ENCODE measurements around the gene PRDX5. TPM values are rescaled to one million over a fixed set of nuclear protein-coding genes. Genes with fewer than 3 reads are reported as not detected.

The PRDX5 gene
- total and polyA plus RNA-seq, 2 experiments from 2014 or later: 212 to 312 TPM

- H3K36me3 ChIP-seq (ENCODE audit: insufficient read depth): no peaks in the 10 kb centered on the region
- peaks cover 25% of the 10 kb centered on the region for H3F3A ChIP-seq (replicated peaks; ENCODE audit: low read depth)
- H3K27ac Mint-ChIP-seq: no peak within 1 kb of the TSS
- peaks cover 82% of the 10 kb centered on the region for H3K27me3 Mint-ChIP-seq (ENCODE audit: insufficient read depth, low read depth, poor library complexity)
- peaks cover 12% of the 10 kb centered on the region; the same call in 1 of the 2 replicates for H3K4me1 ChIP-seq (ENCODE audit: insufficient read depth)
- TF ChIP-seq EZH2 (IDR thresholded peaks at IDR 0.05; ENCODE audit: low read depth, unreplicated experiment): peak; percentile 40
- TF ChIP-seq CTCF (conservative IDR thresholded peaks at IDR 0.05; ENCODE audit: low read depth in 2 of 2): no peak
- H4K20me1 ChIP-seq (replicated peaks; ENCODE audit: insufficient read depth): peaks cover 16% of the 10 kb centered on the region; the same call in 1 of the 2 replicates
- DNase-seq (ENCODE audit: low spot score) (peak; percentile 81), ATAC-seq (peak; percentile 14)
- no peaks in the 10 kb centered on the region for H3K36me3 Mint-ChIP-seq (ENCODE audit: low read depth)
- H3K27me3 ChIP-seq (ENCODE audit: insufficient read depth): peaks cover 83% of the 10 kb centered on the region
- H3K4me3 Mint-ChIP-seq: peak within 1 kb of the TSS; percentile 73
- H3K4me2 ChIP-seq: peak within 1 kb of the TSS; percentile 81
- no peaks in the 10 kb centered on the region for H3K79me2 ChIP-seq (replicated peaks; ENCODE audit: insufficient read depth)
- peaks cover 19% of the 10 kb centered on the region for H3K4me1 Mint-ChIP-seq
- H2AFZ ChIP-seq: peak within 1 kb of the TSS; percentile 97
- H3K9me3 Mint-ChIP-seq: no peaks in the 10 kb centered on the region; the same call in 2 of the 3 replicates
- H3K9me2 ChIP-seq (ENCODE audit: insufficient read depth): no peaks in the 10 kb centered on the region
- no peak within 1 kb of the TSS for H3K27ac ChIP-seq (ENCODE audit: low read depth)
- H3K4me3 ChIP-seq: peak within 1 kb of the TSS; percentile 56
Measured at GRCh38 chr11:64299847-64300648, 17.9 kb upstream of the PRDX5 start, which contains the start of gene CATSPERZ. Gene CATSPERZ, plus strand, starts transcription at chr11:64300358. Its CDS starts 53 bp downstream, at chr11:64300411.

- Mint-ChIP-seq H3K36me3 (ENCODE audit: low read depth) (peaks cover 6% of the 10 kb centered on the region; the same call in 2 of the 3 replicates), H3K4me3 (peak overlapping the region; percentile 90; the same call in 1 of the 3 replicates), H3K27ac (no peak overlapping the region), H3K27me3 (ENCODE audit: insufficient read depth, low read depth, poor library complexity) (peaks cover 55% of the 10 kb centered on the region), H3K9me3 (no peaks in the 10 kb centered on the region; the same call in 2 of the 3 replicates), H3K4me1 (peaks cover 17% of the 10 kb centered on the region)
- Histone ChIP-seq H3K27ac (ENCODE audit: low read depth) (no peak overlapping the region), H3F3A (replicated peaks; ENCODE audit: low read depth) (peaks cover 15% of the 10 kb centered on the region), H3K4me1 (ENCODE audit: insufficient read depth) (peaks cover 13% of the 10 kb centered on the region; the same call in 1 of the 2 replicates), H3K4me2 (peak overlapping the region; percentile 96), H3K27me3 (ENCODE audit: insufficient read depth) (peaks cover 50% of the 10 kb centered on the region), H3K4me3 (peak overlapping the region; percentile 80; the same call in 1 of the 2 replicates), H2AFZ (no peak overlapping the region), H3K79me2 (replicated peaks; ENCODE audit: insufficient read depth) (peaks cover 18% of the 10 kb centered on the region), H4K20me1 (replicated peaks; ENCODE audit: insufficient read depth) (peaks cover 3% of the 10 kb centered on the region; the same call in 1 of the 2 replicates), H3K36me3 (ENCODE audit: insufficient read depth) (no peaks in the 10 kb centered on the region), H3K9me2 (ENCODE audit: insufficient read depth) (no peaks in the 10 kb centered on the region)
- TF ChIP-seq STAT1 (IDR thresholded peaks at IDR 0.05; ENCODE audit: unreplicated experiment) (no peak), ZNF462 (CRISPR knock-in tag; IDR thresholded peaks at IDR 0.05) (no peak), POLR2AphosphoS5 (IDR thresholded peaks at IDR 0.05; ENCODE audit: low read depth) (no peak), EZH2 (IDR thresholded peaks at IDR 0.05; ENCODE audit: low read depth, unreplicated experiment) (no peak), CREB1 (CRISPR knock-in tag; IDR thresholded peaks at IDR 0.05; ENCODE audit: low read depth) (no peak)
- no peak for ATAC-seq
- no peak for DNase-seq (ENCODE audit: low spot score)
Measured at GRCh38 chr11:64303109-64304031, 14.6 kb upstream of the PRDX5 start.
